GM12875 (cell line): ENCODE measurements around the gene RCAN3.

ENCODE experiments used
- H3K4me3 ChIP-seq: one replicate; pipeline ENCODE4 v1.5.1; 2011; ENCODE audit warnings: low read depth, low read length, control low read depth
- CTCF ChIP-seq: IDR thresholded peaks from 2 replicates; pipeline ENCODE4 v1.5.1; 2011; ENCODE audit warnings: low read depth, mild to moderate bottlenecking, control low read depth, inconsistent platforms, low read length, moderate library complexity, borderline replicate concordance; ENCODE audit not compliant: insufficient read depth

Gene RCAN3

GRCh38 chr1:24463776-24464735 is 38.6 kb upstream of the RCAN3 start:
- no peak for TF ChIP-seq CTCF
- H3K4me3 ChIP-seq: no peak overlapping the region

GRCh38 chr1:24465099-24465498 is 37.5 kb upstream of the RCAN3 start:
- no peak overlapping the region for H3K4me3 ChIP-seq
- TF ChIP-seq CTCF: no peak

- no peak overlapping the region for H3K4me3 ChIP-seq
- TF ChIP-seq CTCF: no peak
Observed at GRCh38 chr1:24465638-24466037, 37.0 kb upstream of the RCAN3 start.

GRCh38 chr1:24468685-24469316 is 33.8 kb upstream of the RCAN3 start:
- TF ChIP-seq CTCF: no peak
- H3K4me3 ChIP-seq: no peak overlapping the region

- H3K4me3 ChIP-seq: no peak overlapping the region
- TF ChIP-seq CTCF: no peak
Observed at GRCh38 chr1:24470592-24470991, 32.0 kb upstream of the RCAN3 start.

- H3K4me3 ChIP-seq: no peak overlapping the region
- TF ChIP-seq CTCF: no peak
Observed at GRCh38 chr1:24472527-24473251, 29.9 kb upstream of the RCAN3 start.

GRCh38 chr1:24474193-24474592 is 28.4 kb upstream of the RCAN3 start:
- no peak overlapping the region for H3K4me3 ChIP-seq
- TF ChIP-seq CTCF: no peak
